Endothelial cell of umbilical vein (primary cell): ENCODE measurements around the gene TRDN. TPM values are rescaled to one million over a fixed set of nuclear protein-coding genes. Genes with fewer than 3 reads are reported as not detected.

Source experiments
- BruUV-seq: library from RNA; stranded (reverse); fragments of 400-500 nt; replicated peaks from 2 replicates; lab custom pipeline; 2021; lab: Mats Ljungman, UMichigan
- CTCF ChIA-PET: fragments of 300-600, 350-600 bp; sonication (Branson Sonifier 250); formaldehyde crosslinking; loops from one replicate; lab custom pipeline; 2021; ENCODE audit warnings: antibody characterized with exemption, inconsistent platforms; lab: Charles Lee
- POLR2A ChIA-PET: fragments of 300-600, 350-600 bp; sonication (Branson Sonifier 250); formaldehyde crosslinking; loops from one replicate; lab custom pipeline; 2021; ENCODE audit warnings: antibody characterized with exemption, inconsistent platforms; lab: Charles Lee
- DNase-seq: peaks from one replicate; pipeline ENCODE4 v3.0.0-alpha.2; 2011; ENCODE audit warnings: low read depth, low spot score
- FAIRE-seq: peaks from 2 replicates; lab custom pipeline; 2011; peaks lifted over from hg19 to GRCh38; lab: Jason Lieb, UNC
- H2AFZ ChIP-seq: 2 replicates; pipeline ENCODE4 v1.6.0; 2012; ENCODE audit warnings: low read depth, low read length, control low read depth, inconsistent platforms
- H3K27ac ChIP-seq: 2 replicates; pipeline ENCODE4 v1.5.1; 2011; ENCODE audit warnings: low read depth, mild to moderate bottlenecking, control low read depth, low read length, moderate library complexity; ENCODE audit not compliant: insufficient read depth
- H3K27me3 ChIP-seq, 2 experiments: 2 replicates each; pipeline versions ENCODE4 v1.6.0 to v1.6.1; 2011; ENCODE audit warnings: low read length in 2 of 2, mixed read lengths in 1 of 2; ENCODE audit not compliant: control insufficient read depth in 2 of 2, insufficient read depth in 2 of 2
- H3K36me3 ChIP-seq, 2 experiments: 2 replicates in 1 of 2; 3 replicates in 1 of 2; pipeline ENCODE4 v1.5.1; 2011; ENCODE audit warnings: low read length in 2 of 2, mild to moderate bottlenecking in 1 of 2, moderate library complexity in 1 of 2; ENCODE audit not compliant: control insufficient read depth in 2 of 2, insufficient read depth in 2 of 2; ENCODE audit errors: extremely low read depth in 1 of 2
- H3K4me1 ChIP-seq: 3 replicates; pipeline ENCODE4 v1.5.1; 2011; ENCODE audit warnings: mild to moderate bottlenecking, low read length; ENCODE audit not compliant: control insufficient read depth, insufficient read depth; ENCODE audit errors: extremely low read depth
- H3K4me2 ChIP-seq: 2 replicates; pipeline ENCODE4 v1.6.1; 2011; ENCODE audit warnings: low read length, control low read depth, mixed read lengths; ENCODE audit not compliant: insufficient read depth
- H3K4me3 ChIP-seq, 3 experiments: fragments of 200-600 bp in 1 of 3; sonication (generic), shearing (Covaris generic) in 1 of 3; replicated peaks in 1 of 3; 2 replicates each; pipeline ENCODE4 v1.5.1; 2011 to 2016; ENCODE audit warnings: control low read depth in 3 of 3, low read length in 3 of 3, mild to moderate bottlenecking in 2 of 3, inconsistent platforms in 1 of 3, low read depth in 1 of 3, moderate library complexity in 1 of 3; ENCODE audit not compliant: insufficient read depth in 1 of 3
- H3K79me2 ChIP-seq: 2 replicates; pipeline ENCODE4 v1.6.0; 2012; ENCODE audit warnings: low read length, inconsistent platforms; ENCODE audit not compliant: control insufficient read depth, insufficient read depth
- H3K9ac ChIP-seq: replicated peaks from 2 replicates; pipeline ENCODE3; 2011; ENCODE audit warnings: low read length, control low read depth; ENCODE audit not compliant: insufficient read depth; ENCODE audit errors: extremely low read depth
- H3K9me1 ChIP-seq: replicated peaks from 3 replicates; pipeline ENCODE4 v1.6.0; 2011; ENCODE audit warnings: mild to moderate bottlenecking, low read length; ENCODE audit not compliant: control insufficient read depth, insufficient read depth; ENCODE audit errors: extremely low read depth
- H3K9me3 ChIP-seq: replicated peaks from 2 replicates; pipeline ENCODE4 v1.5.1; 2012; ENCODE audit warnings: low read length, inconsistent platforms; ENCODE audit not compliant: control insufficient read depth, insufficient read depth
- H4K20me1 ChIP-seq: replicated peaks from 2 replicates; pipeline ENCODE3; 2011; ENCODE audit warnings: mild to moderate bottlenecking, low read length; ENCODE audit not compliant: control insufficient read depth, insufficient read depth; ENCODE audit errors: extremely low read depth
- CTCF ChIP-seq, 2 donors: IDR thresholded peaks; 1 replicate in 1 of 2; 2 replicates in 1 of 2; pipeline ENCODE4 v1.5.1; 2011; ENCODE audit warnings: low read length in 2 of 2, mild to moderate bottlenecking in 2 of 2, moderate library complexity in 2 of 2, control low read depth in 1 of 2, inconsistent platforms in 1 of 2, low read depth in 1 of 2; ENCODE audit not compliant: insufficient read depth in 1 of 2; ENCODE audit errors: extremely low read depth in 1 of 2
- EZH2 ChIP-seq: IDR thresholded peaks from 2 replicates; pipeline ENCODE4 v1.6.1; 2012; ENCODE audit warnings: borderline replicate concordance, low read depth, mild to moderate bottlenecking, moderate library complexity, low read length, inconsistent platforms; ENCODE audit not compliant: severe bottlenecking
- FOS ChIP-seq: IDR thresholded peaks from 2 replicates; pipeline ENCODE4 v1.6.1; 2011; ENCODE audit warnings: mild to moderate bottlenecking, low read length, moderate library complexity, borderline replicate concordance; ENCODE audit not compliant: insufficient read depth
- GATA2 ChIP-seq: IDR thresholded peaks from 2 replicates; pipeline ENCODE4 v1.7.0; 2011; ENCODE audit warnings: low read depth, mild to moderate bottlenecking, moderate library complexity, mixed read lengths, low read length; ENCODE audit not compliant: insufficient read length, insufficient read depth
- JUN ChIP-seq: IDR thresholded peaks from 2 replicates; pipeline ENCODE4 v1.6.1; 2011; ENCODE audit warnings: borderline replicate concordance, low read depth; ENCODE audit not compliant: insufficient read length, insufficient read depth
- MAX ChIP-seq: IDR thresholded peaks from 2 replicates; pipeline ENCODE4 v1.6.1; 2011; ENCODE audit not compliant: insufficient read depth, insufficient read length
- MYC ChIP-seq: IDR thresholded peaks from one replicate; pipeline ENCODE4 v1.6.1; 2011; ENCODE audit warnings: mild to moderate bottlenecking, low read depth, low read length
- POLR2A ChIP-seq: IDR thresholded peaks from 2 replicates; pipeline ENCODE4 v1.6.1; 2012; ENCODE audit warnings: low read depth, mild to moderate bottlenecking, control low read depth, low read length
- POLR2AphosphoS5 ChIP-seq: IDR thresholded peaks from 2 replicates; pipeline ENCODE4 v1.6.1; 2012; ENCODE audit warnings: low read depth, mild to moderate bottlenecking, control low read depth, low read length, moderate library complexity; ENCODE audit not compliant: insufficient read depth
- dilution Hi-C: fragments of 300-500 bp; cut with MboI; formaldehyde crosslinking; loops from one replicate; pipeline ENCODE4 v1.15.0; 2019; ENCODE audit warnings: low sequenced_read_pairs; ENCODE audit not compliant: extremely low pct_ligation_motif_present
- intact Hi-C: fragments of 100-400 bp; cut with micrococcal nuclease; formaldehyde crosslinking; loops from one replicate; pipeline ENCODE4 v1.10.0; 2022
- polyA plus RNA-seq, 4 experiments: library from polyadenylated mRNA; depleted of rRNA in 3 of 4; stranded (reverse) in 3 of 4; unstranded in 1 of 4; fragments of >200 nt; gene quantifications; 2 replicates each; pipeline versions ENCODE4 v1.2.1 to v1.2.3, GENCODE V29; 2011 to 2012; ENCODE audit warnings: missing spikeins in 1 of 4
- total RNA-seq: library from RNA; stranded (reverse); gene quantifications from 2 replicates; pipeline ENCODE4 v1.2.3, GENCODE V29; 2021

Gene TRDN
- total and polyA plus RNA-seq, 2 donors (not counting 3 experiments of a cell fraction or from before 2014, with no cell fraction given) = not detected

- H3K9me1 ChIP-seq = no peaks in the 10 kb centered on the region
- FAIRE-seq (no peak), DNase-seq (no peak)
- H3K4me3 ChIP-seq = no peak overlapping the region
- H3K4me1 ChIP-seq = no peaks in the 10 kb centered on the region
- dilution Hi-C loops (no loop called here), intact Hi-C loops (no loop called here)
- no peaks in the 10 kb centered on the region for H3K9me3 ChIP-seq
- no peak for TF ChIP-seq GATA2
- no peak for TF ChIP-seq FOS
- no peak for TF ChIP-seq POLR2A
- TF ChIP-seq CTCF (IDR thresholded peaks at IDR 0.05; ENCODE audit: extremely low read depth in 1 of 2, insufficient read depth in 1 of 2, low read depth in 1 of 2, low read length in 2 of 2) = no peak
- no peak for TF ChIP-seq JUN
- no peak for TF ChIP-seq EZH2
- no peak for TF ChIP-seq MAX
- no peak for TF ChIP-seq POLR2AphosphoS5
- no peak for TF ChIP-seq MYC
- H3K79me2 ChIP-seq = no peaks in the 10 kb centered on the region
- H3K4me2 ChIP-seq = no peak overlapping the region
- BruUV-seq = no TSS peak
- H2AFZ ChIP-seq = no peak overlapping the region
- peaks cover 0 to 3% of the 10 kb centered on the region in 2 experiments for H3K27me3 ChIP-seq
- no peak overlapping the region for H3K27ac ChIP-seq
- H3K36me3 ChIP-seq = no peaks in the 10 kb centered on the region
- no peaks in the 10 kb centered on the region for H4K20me1 ChIP-seq
- no peak overlapping the region for H3K9ac ChIP-seq
- POLR2A ChIA-PET = no interaction called here
- CTCF ChIA-PET = interaction anchor here (4.5 kb wide), 1 partner anchor 451 kb away, joined by 39 read pairs; no protein-coding TSS in a partner anchor
These were observed 315.7 kb downstream of the TRDN start for GRCh38 chr6:123321020-123321419.
